ENCODE data around the gene CELA2B. TPM values are rescaled to one million over a fixed set of nuclear protein-coding genes. Genes with fewer than 3 reads are reported as not detected.
"Not testable (repeated sequence)": the region's sequence is repeated elsewhere in the genome, so short reads cannot be mapped to it uniquely, and the experiment has no call there.

CELA2B gene
- total RNA-seq, 2 donors from 2014 or later = not detected

GRCh38 chr1:15504436-15504835 lies 28.5 kb downstream of the CELA2B start:
- Mint-ChIP-seq H3K27ac (no peak overlapping the region), H3K4me3 (no peak overlapping the region), H3K9me3 (no peaks in the 10 kb centered on the region), H3K36me3 (ENCODE audit: insufficient read depth in 2 of 2) (no peaks in the 10 kb centered on the region), H3K27me3 (ENCODE audit: low read depth) (no peaks in the 10 kb centered on the region), H3K4me1 (ENCODE audit: low read depth) (no peaks in the 10 kb centered on the region)
- no peak for ATAC-seq (replicated peaks in 1 of 2)
- no peak for DNase-seq

GRCh38 chr1:15506831-15507230 lies 30.9 kb downstream of the CELA2B start:
- Mint-ChIP-seq H3K27me3 (ENCODE audit: low read depth) (no peaks in the 10 kb centered on the region), H3K9me3 (no peaks in the 10 kb centered on the region), H3K36me3 (ENCODE audit: insufficient read depth in 2 of 2) (peaks cover 0 to under 1% of the 10 kb centered on the region in 2 donors), H3K27ac (no peak overlapping the region), H3K4me1 (ENCODE audit: low read depth) (no peaks in the 10 kb centered on the region), H3K4me3 (no peak overlapping the region)
- ATAC-seq (replicated peaks in 1 of 2) (no peak), DNase-seq (no peak)

- Mint-ChIP-seq H3K27me3 (ENCODE audit: low read depth) (no peaks in the 10 kb centered on the region), H3K9me3 (no peaks in the 10 kb centered on the region), H3K4me3 (no peak overlapping the region), H3K27ac (no peak overlapping the region), H3K36me3 (ENCODE audit: insufficient read depth in 2 of 2) (peaks cover 0 to 4% of the 10 kb centered on the region in 2 donors), H3K4me1 (ENCODE audit: low read depth) (no peaks in the 10 kb centered on the region)
- DNase-seq (no peak), ATAC-seq (replicated peaks in 1 of 2) (no peak)
Observed at GRCh38 chr1:15507278-15507677, 31.4 kb downstream of the CELA2B start.

GRCh38 chr1:15508700-15509487 lies 33.0 kb downstream of the CELA2B start:
- no peak overlapping the region for H3K27ac Mint-ChIP-seq
- H3K4me1 Mint-ChIP-seq (ENCODE audit: low read depth) = peaks cover under 1% of the 10 kb centered on the region
- H3K9me3 Mint-ChIP-seq = no peaks in the 10 kb centered on the region
- H3K4me3 Mint-ChIP-seq = no peak overlapping the region
- no peaks in the 10 kb centered on the region for H3K27me3 Mint-ChIP-seq (ENCODE audit: low read depth)
- DNase-seq (no peak), ATAC-seq (replicated peaks in 1 of 2) (no peak)
- H3K36me3 Mint-ChIP-seq (ENCODE audit: insufficient read depth in 2 of 2) = peaks cover 0 to 4% of the 10 kb centered on the region in 2 donors

- ATAC-seq (replicated peaks in 1 of 2) (no peak), DNase-seq (no peak)
- H3K36me3 Mint-ChIP-seq (ENCODE audit: insufficient read depth in 2 of 2) = peaks cover 0 to 4% of the 10 kb centered on the region in 2 donors
- H3K27ac Mint-ChIP-seq = no peak overlapping the region
- H3K4me1 Mint-ChIP-seq (ENCODE audit: low read depth) = peaks cover 7% of the 10 kb centered on the region
- no peak overlapping the region for H3K4me3 Mint-ChIP-seq
- H3K9me3 Mint-ChIP-seq = no peaks in the 10 kb centered on the region
- no peaks in the 10 kb centered on the region for H3K27me3 Mint-ChIP-seq (ENCODE audit: low read depth)
Observed at GRCh38 chr1:15509586-15509985, 33.7 kb downstream of the CELA2B start.

GRCh38 chr1:15510611-15511405 lies 34.9 kb downstream of the CELA2B start:
- no peaks in the 10 kb centered on the region for H3K27me3 Mint-ChIP-seq (ENCODE audit: low read depth)
- H3K4me3 Mint-ChIP-seq = no peak overlapping the region
- H3K27ac Mint-ChIP-seq = no peak overlapping the region
- peaks cover 18% of the 10 kb centered on the region for H3K4me1 Mint-ChIP-seq (ENCODE audit: low read depth)
- DNase-seq = no peak
- H3K36me3 Mint-ChIP-seq (ENCODE audit: insufficient read depth in 2 of 2) = peaks cover 0 to 4% of the 10 kb centered on the region in 2 donors
- H3K9me3 Mint-ChIP-seq = no peaks in the 10 kb centered on the region
- no peak for ATAC-seq (replicated peaks in 1 of 2)

GRCh38 chr1:15513192-15513591 lies 37.3 kb downstream of the CELA2B start:
- Mint-ChIP-seq H3K4me1 (ENCODE audit: low read depth) (peaks cover 18% of the 10 kb centered on the region), H3K4me3 (no peak overlapping the region), H3K36me3 (ENCODE audit: insufficient read depth in 2 of 2) (peaks cover 4% of the 10 kb centered on the region in 2 donors), H3K9me3 (no peaks in the 10 kb centered on the region), H3K27ac (no peak overlapping the region), H3K27me3 (ENCODE audit: low read depth) (no peaks in the 10 kb centered on the region)
- DNase-seq = no peak
- no peak for ATAC-seq (replicated peaks in 1 of 2)

- no peaks in the 10 kb centered on the region for H3K9me3 Mint-ChIP-seq
- H3K36me3 Mint-ChIP-seq (ENCODE audit: insufficient read depth in 2 of 2) = peaks cover 4% of the 10 kb centered on the region in 2 donors
- H3K27me3 Mint-ChIP-seq (ENCODE audit: low read depth) = no peaks in the 10 kb centered on the region
- DNase-seq (no peak), ATAC-seq (replicated peaks in 1 of 2) (no peak)
- H3K4me1 Mint-ChIP-seq (ENCODE audit: low read depth) = peaks cover 18% of the 10 kb centered on the region
- peak overlapping the region; percentile 80 for H3K27ac Mint-ChIP-seq
- no peak overlapping the region for H3K4me3 Mint-ChIP-seq
Observed at GRCh38 chr1:15513919-15514318, 38.0 kb downstream of the CELA2B start.

GRCh38 chr1:15514557-15514956 lies 38.7 kb downstream of the CELA2B start:
- Mint-ChIP-seq H3K4me1 (ENCODE audit: low read depth) (peaks cover 18% of the 10 kb centered on the region), H3K27ac (peak overlapping the region; percentile 80), H3K4me3 (peak overlapping the region in 1 of 2 donors; percentile 15)
- H3K36me3 Mint-ChIP-seq (ENCODE audit: insufficient read depth in 2 of 2); H3K9me3 Mint-ChIP-seq; ATAC-seq (replicated peaks in 1 of 2); H3K27me3 Mint-ChIP-seq (ENCODE audit: low read depth); DNase-seq: not testable (repeated sequence)

GRCh38 chr1:15515022-15515663 lies 39.2 kb downstream of the CELA2B start:
- Mint-ChIP-seq H3K4me3 (peak overlapping the region; percentile 38 to 51), H3K27ac (peak overlapping the region; percentile 30), H3K36me3 (ENCODE audit: insufficient read depth in 2 of 2) (peaks cover 4% of the 10 kb centered on the region in 2 donors), H3K4me1 (ENCODE audit: low read depth) (peaks cover 18% of the 10 kb centered on the region), H3K27me3 (ENCODE audit: low read depth) (no peaks in the 10 kb centered on the region), H3K9me3 (no peaks in the 10 kb centered on the region)
- DNase-seq (no peak), ATAC-seq (replicated peaks in 1 of 2) (no peak)

GRCh38 chr1:15519625-15520024 lies 43.7 kb downstream of the CELA2B start:
- Mint-ChIP-seq H3K4me3 (no peak overlapping the region), H3K9me3 (no peaks in the 10 kb centered on the region), H3K4me1 (ENCODE audit: low read depth) (peaks cover 34% of the 10 kb centered on the region), H3K27ac (no peak overlapping the region), H3K36me3 (ENCODE audit: insufficient read depth in 2 of 2) (peaks cover 0 to 4% of the 10 kb centered on the region in 2 donors), H3K27me3 (ENCODE audit: low read depth) (no peaks in the 10 kb centered on the region)
- no peak for ATAC-seq (replicated peaks in 1 of 2)
- DNase-seq = no peak

GRCh38 chr1:15521206-15521906 lies 45.5 kb downstream of the CELA2B start:
- H3K27ac Mint-ChIP-seq; ATAC-seq (replicated peaks in 1 of 2); DNase-seq; H3K9me3 Mint-ChIP-seq; H3K27me3 Mint-ChIP-seq (ENCODE audit: low read depth); H3K36me3 Mint-ChIP-seq (ENCODE audit: insufficient read depth in 2 of 2): not testable (repeated sequence)
- peaks cover 34% of the 10 kb centered on the region for H3K4me1 Mint-ChIP-seq (ENCODE audit: low read depth)
- H3K4me3 Mint-ChIP-seq = peak overlapping the region in 1 of 2 donors; percentile 27
